ENCODE data around the gene ZNF865. TPM values are rescaled to one million over a fixed set of nuclear protein-coding genes. Genes with fewer than 3 reads are reported as not detected.
A peak's percentile ranks its signal among the peaks of the same experiment; 100 is the strongest.

ZNF865 gene
- total and polyA plus RNA-seq, 2 of the 4 experiments (the other 2 are of a cell fraction), result under 0.01 to 4.6 TPM

DNA sequence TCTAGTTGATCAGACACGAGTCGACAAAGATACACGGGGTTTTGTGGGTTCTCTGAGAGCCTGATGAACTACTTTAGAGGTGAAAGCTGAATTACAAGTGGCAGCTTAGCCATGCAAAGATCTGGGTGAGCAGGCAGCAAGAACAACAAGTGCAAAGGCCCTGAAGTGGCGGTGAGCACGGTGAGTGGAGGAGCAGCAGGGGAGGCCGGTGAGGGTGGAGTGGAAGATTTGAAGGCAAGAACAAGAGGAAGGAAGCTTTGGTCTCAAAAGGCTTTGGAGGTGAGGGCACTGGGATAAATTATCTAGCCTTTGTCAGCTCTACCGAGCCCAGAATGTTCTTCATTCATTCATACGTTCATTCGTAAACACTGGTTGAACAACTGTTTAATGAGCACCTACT lies 1.4 kb downstream of the ZNF865 start:
- dilution Hi-C loops (cut with HindIII; ENCODE audit: low sequenced_read_pairs, unreplicated experiment) (no loop called here), intact Hi-C loops (cut with micrococcal nuclease) (loop anchor here (1.0 to 2.0 kb wide), 2 partner anchors 90 to 146 kb away; partner anchors contain the start of gene ISOC2), in situ Hi-C loops (cut with MboI; ENCODE audit: low sequenced_read_pairs) (loop anchor here (5.0 kb wide), 1 partner anchor 90 kb away; no protein-coding TSS in a partner anchor)
- H3K79me1 ChIP-seq (ENCODE audit: low read depth in 1 of 2, low read length in 2 of 2), result peaks cover 37 to 63% of the 10 kb centered on the region in 2 experiments
- peaks cover 17% of the 10 kb centered on the region for H3K36me3 ChIP-seq (ENCODE audit: control insufficient read depth, insufficient read depth, low read length)
- peak overlapping the region; percentile 75; the same call in 1 of the 2 replicates for H3K23ac ChIP-seq (ENCODE audit: low read depth, low read length)
- no peak for ATAC-seq (ENCODE audit: low read depth)
- POLR2A ChIA-PET (ENCODE audit: unreplicated experiment), result interaction anchor here (1.1 kb wide), 1 partner anchor 31 kb away, joined by 4 read pairs; no protein-coding TSS in a partner anchor
- H3K9me1 ChIP-seq (ENCODE audit: insufficient read depth, low read length), result peaks cover 7% of the 10 kb centered on the region; the same call in 1 of the 2 replicates
- no peak overlapping the region for H4K5ac ChIP-seq (ENCODE audit: low read depth, low read length)
- peaks cover 28% of the 10 kb centered on the region for H4K20me1 ChIP-seq (ENCODE audit: insufficient read depth, low read length)
- H3K4ac ChIP-seq (ENCODE audit: low read depth, low read length), result no peak overlapping the region
- H2BK15ac ChIP-seq (ENCODE audit: low read depth, low read length), result no peak overlapping the region
- H4K8ac ChIP-seq (ENCODE audit: low read depth in 2 of 2, low read length in 2 of 2), result no peak overlapping the region
- no peak overlapping the region for H2BK120ac ChIP-seq (ENCODE audit: low read depth, low read length)
- no peak overlapping the region; the same call in 1 of the 2 replicates for H4K91ac ChIP-seq (ENCODE audit: insufficient read depth, low read depth, low read length)
- H2BK20ac ChIP-seq (ENCODE audit: low read depth, low read length), result no peak overlapping the region
- H2AK9ac ChIP-seq (replicated peaks; ENCODE audit: low read depth, low read length, poor library complexity), result peak overlapping the region; percentile 75
- peaks cover 5% of the 10 kb centered on the region; the same call in 1 of the 2 replicates for H3K4me1 ChIP-seq (ENCODE audit: control insufficient read depth, insufficient read depth, low read length)
- BruUV-seq (replicated peaks), result no TSS peak
- H3K9ac ChIP-seq (ENCODE audit: low read depth, low read length), result peak overlapping the region; percentile 81
- H3K56ac ChIP-seq (ENCODE audit: extremely low read depth, insufficient read depth, low read length), result no peak overlapping the region
- no peak for TF ChIP-seq RFX5 (IDR thresholded peaks at IDR 0.05; ENCODE audit: low read depth, low read length)
- no peak for TF ChIP-seq NFE2L2 (IDR thresholded peaks at IDR 0.05; ENCODE audit: low read depth, low read length)
- TF ChIP-seq, protein P1, sequence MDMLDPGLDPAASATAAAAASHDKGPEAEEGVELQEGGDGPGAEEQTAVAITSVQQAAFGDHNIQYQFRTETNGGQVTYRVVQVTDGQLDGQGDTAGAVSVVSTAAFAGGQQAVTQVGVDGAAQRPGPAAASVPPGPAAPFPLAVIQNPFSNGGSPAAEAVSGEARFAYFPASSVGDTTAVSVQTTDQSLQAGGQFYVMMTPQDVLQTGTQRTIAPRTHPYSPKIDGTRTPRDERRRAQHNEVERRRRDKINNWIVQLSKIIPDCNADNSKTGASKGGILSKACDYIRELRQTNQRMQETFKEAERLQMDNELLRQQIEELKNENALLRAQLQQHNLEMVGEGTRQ (IDR thresholded peaks at IDR 0.05; ENCODE audit: low read depth, low read length), result no peak
- no peak for TF ChIP-seq RAD21 (IDR thresholded peaks at IDR 0.05; ENCODE audit: low read length)
- no peak overlapping the region for H3K18ac ChIP-seq (ENCODE audit: low read depth, low read length)
- H2AFZ ChIP-seq (replicated peaks; ENCODE audit: low read length, poor library complexity), result no peak overlapping the region
- 82% methylated on average over 7 of the region's 9 CpGs; no CpG with 5 or more reads in 1 of the 2 experiments for WGBS, 2 experiments (ENCODE audit: extremely low coverage in 2 of 2, insufficient read length in 1 of 2)
- DNase-seq, result no peak
- H3K4me3 ChIP-seq (ENCODE audit: insufficient read depth, low read depth, low read length), result no peak overlapping the region
- CTCF ChIA-PET, result interaction anchor here (0.6 to 2.3 kb wide), 8 partner anchors 12 to 246 kb away, joined by 3 to 11 read pairs (median 6); partner anchors contain the start of genes U2AF2 and ZNF784
- peak overlapping the region; percentile 97 for H3K4me2 ChIP-seq (ENCODE audit: low read depth, low read length)
- H3K27ac ChIP-seq (ENCODE audit: insufficient read depth, low read length), result no peak overlapping the region
- H3K27me3 ChIP-seq (ENCODE audit: control insufficient read depth, insufficient read depth, low read length), result no peaks in the 10 kb centered on the region
- no peak overlapping the region for H2BK5ac ChIP-seq (ENCODE audit: low read depth, low read length, poor library complexity, severe bottlenecking)
- H3K14ac ChIP-seq (replicated peaks; ENCODE audit: low read depth, low read length), result 0 out of 2 replicates have a peak overlapping the region, but pooled peaks have one; percentile 65
- peak overlapping the region; percentile 94; the same call in 1 of the 2 replicates for H2AK5ac ChIP-seq (ENCODE audit: low read depth, low read length)
- peaks cover 5% of the 10 kb centered on the region; the same call in 1 of the 2 replicates for H3K9me3 ChIP-seq (ENCODE audit: control insufficient read depth, insufficient read depth, low read length)

Measured in IMR-90 (cell line).